CD4-positive, alpha-beta T cell treated with Interleukin-15 for 1 hour (primary cell): ENCODE results near the gene DCP1B.

ENCODE experiments used
- DNase-seq: peaks from one replicate; pipeline ENCODE4 v3.0.0-alpha.2; 2020

DCP1B gene

GRCh38 chr12:2004113-2004929 lies at the start of gene DCP1B:
Gene DCP1B (minus strand): TSS chr12:2004457. CDS start chr12:2004431, 26 bp downstream.
- DNase-seq: peak; percentile 94

- DNase-seq: no peak
Observed at GRCh38 chr12:2053691-2054090, 49.4 kb upstream of the DCP1B start.

DNA sequence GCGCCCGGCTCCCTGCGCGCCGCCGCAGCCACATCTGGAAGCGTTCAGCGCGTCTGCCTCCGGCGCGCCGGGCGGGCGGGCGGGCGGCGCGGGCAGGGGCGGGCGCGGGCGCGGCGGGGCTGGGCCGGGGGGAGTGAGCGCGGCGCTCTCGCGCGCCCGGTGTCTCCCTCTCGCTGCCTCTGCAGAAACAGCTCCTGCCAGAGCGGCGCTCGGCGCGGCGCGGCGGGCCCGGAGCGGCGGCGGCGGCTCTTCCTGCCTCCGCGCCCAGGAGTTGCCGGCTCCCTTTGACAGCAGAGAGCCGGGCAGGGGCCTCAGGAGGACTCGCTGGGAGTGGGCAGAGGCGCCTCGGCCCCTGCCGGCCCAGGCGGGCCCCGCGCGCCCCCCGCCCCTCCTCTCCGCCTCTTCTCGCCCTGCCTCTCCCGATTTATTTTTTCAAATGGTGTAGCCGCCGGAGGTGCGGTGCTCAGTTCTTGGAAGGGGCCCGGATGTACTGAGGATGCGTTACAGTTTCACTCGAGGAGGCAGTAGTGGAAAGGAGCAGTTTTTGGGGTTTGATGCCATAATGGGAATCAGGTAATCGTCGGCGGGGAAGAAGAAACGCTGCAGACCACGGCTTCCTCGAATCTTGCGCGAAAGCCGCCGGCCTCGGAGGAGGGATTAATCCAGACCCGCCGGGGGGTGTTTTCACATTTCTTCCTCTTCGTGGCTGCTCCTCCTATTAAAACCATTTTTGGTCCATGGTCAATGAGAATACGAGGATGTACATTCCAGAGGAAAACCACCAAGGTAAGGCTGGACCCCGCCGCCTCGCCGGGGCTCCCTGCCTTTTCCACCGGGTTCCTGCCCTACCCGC lies 48.8 kb upstream of the DCP1B start, which contains the start of gene CACNA1C:
Gene CACNA1C, plus strand, starts transcription at position 162 of the 853 bp plus-strand sequence. Its CDS starts 576 bp downstream, at position 738.
- no peak for DNase-seq

DNA sequence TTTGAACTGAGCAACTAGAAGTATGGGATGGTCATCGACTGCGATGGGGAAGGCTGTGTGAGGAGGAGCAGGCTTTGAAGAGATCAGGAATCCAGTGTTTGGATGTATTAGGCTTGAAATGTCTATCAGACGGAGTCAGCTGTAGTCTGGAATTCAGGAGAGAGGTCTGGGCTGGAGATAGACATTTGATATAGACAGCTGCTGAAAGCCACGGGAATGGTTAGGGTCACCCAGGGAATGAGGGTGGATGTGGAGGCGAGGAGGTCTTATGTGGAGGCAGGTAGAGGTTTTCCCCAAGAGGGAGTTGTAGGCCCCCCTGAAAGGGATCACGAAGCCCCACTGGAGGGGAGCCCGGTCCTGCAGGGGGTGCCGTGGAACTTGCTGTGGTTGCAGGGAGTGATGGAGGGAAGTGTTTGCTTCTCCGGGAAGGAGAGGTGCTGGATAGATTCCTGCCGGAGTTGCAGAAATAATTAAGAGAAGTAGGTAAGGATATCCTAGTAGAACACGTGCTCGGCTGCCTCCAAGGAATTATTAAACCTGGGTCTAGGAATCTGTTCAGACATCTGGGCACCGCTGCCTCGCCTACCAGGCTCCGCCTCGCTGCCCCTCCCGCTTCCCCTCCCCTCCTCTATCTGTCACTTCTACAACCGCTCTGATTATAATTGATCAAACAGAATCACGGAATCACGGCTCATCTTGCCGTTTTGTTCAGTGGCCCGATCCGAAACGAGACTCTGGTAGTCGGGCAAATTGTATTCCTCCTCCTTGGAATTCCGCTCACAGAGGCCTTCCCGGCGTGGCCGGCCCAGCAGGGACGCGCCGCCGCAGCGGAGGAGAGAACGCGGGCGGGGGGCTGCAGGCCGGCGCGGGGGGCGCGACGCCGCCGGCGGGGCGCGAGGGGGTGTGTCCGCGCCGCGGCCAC lies 47.7 kb upstream of the DCP1B start:
- no peak for DNase-seq

- no peak for DNase-seq
Observed at GRCh38 chr12:2049604-2050540, 45.6 kb upstream of the DCP1B start.

DNA sequence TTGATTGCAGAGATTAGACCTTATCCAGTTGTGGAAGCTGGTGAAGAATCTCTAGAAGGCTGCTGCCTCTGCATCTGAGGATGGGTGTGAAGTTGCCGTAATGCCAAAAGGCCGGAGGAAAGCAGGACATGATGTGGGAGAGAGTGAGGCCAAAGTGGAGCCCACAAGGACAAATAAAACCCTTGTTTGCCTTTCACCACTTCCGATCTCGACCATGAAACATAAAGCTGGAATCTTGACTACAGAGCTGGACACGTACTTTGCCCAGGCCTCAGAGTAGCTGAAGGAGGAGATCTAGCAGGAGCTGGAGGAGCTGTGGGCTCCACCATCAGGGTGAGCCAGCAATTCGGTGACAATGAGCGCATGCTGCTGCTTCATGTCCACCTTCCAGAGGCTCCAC lies 43.5 kb upstream of the DCP1B start:
- DNase-seq: no peak

DNA sequence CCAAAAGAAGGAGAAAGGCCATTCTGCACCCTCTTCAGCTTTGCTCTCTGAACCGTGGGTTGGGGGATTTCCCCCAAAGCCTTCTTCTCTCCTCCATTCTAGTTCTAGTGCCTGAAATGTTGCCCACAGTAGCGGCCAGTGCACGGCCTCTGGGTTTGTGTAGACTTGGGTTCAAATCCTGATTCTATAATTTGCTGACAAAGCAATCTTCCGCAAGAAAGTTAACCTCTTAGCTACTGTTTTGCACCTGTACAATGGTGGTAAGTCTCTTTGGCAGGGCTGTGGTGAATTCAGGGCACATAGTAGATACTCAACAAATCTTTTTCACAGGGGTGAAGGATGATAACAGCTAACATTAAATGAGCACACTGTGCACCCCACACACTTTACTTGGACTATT lies 42.7 kb upstream of the DCP1B start:
- no peak for DNase-seq

DNA sequence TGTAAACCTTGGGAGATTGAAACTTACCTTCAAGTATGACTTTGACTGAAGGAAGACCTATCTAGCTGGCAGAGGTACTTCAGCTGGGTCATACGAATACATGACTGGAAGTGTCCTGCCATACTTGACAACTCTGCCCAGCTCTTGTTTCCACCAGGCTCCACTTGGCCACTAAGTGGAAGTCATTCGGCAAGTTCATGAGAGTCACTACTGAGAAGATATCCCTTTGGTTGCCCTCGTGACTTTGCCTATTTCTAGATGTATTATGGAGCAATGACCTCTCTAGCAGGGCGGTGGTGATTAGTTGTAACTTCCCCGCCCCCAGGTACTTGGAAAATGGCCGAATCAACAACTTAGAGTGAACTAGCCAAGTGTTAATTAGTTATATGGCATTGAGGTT lies 39.9 kb upstream of the DCP1B start:
- DNase-seq: no peak

- no peak for DNase-seq
Observed at GRCh38 chr12:2043054-2043453, 38.8 kb upstream of the DCP1B start.

DNA sequence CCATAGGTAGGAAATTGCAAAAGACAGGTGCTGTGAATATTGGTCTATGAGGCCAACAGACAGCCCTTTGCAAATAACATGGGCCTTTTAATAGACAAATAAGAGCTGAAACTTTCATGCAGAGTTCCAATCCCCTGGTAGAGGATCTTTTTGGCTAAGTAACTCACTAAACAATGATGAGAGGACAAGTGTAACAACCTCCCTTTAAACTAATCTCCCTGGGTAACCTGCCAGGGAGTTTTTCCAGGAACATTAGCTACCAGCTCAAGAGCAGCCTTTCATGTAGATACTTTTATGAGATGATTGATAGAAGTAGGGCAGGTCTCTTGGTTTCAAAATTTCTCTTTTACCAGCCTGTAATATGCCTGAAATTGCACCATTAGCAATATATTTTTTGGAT lies 34.8 kb upstream of the DCP1B start:
- no peak for DNase-seq

- no peak for DNase-seq
Observed at GRCh38 chr12:2035431-2036055, 31.3 kb upstream of the DCP1B start.

DNA sequence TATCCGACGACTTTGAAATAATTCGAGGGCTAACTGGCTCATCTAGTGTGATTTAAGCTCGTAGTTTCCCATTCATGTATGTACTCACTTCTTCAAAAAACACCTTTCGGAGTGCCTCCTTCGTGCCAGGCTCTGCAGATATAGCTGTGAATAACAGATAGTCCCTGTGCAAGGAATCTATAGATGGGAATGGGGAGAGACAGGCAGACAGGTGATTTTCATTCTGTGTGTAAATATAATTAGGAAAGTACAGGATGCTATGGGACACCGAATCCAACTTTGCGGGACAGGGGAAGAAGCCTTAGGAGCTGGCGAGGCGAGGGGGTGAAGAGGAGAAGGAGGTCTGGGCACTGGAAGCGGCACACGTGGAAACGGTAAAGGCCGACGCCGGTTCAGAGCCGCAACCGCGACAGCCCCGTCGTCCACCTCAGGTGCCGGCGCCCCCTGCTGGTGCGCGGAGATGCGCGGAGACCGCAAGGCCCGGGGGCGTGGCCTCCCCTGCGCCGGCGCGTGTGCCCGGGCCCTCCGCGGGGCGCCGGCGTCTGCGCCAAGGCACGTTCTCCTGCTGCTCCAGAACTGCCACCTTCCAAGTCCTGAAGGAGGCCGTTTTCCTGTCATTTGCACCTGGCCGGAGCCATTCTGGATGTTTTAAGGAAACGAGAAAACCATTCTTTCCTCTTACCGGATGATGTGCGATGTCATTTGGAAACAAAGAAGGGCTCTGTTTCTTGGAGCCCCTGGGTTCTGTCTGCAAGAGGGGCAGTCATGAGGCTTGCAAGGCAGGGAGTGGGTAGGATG lies 30.6 kb upstream of the DCP1B start:
- peak; percentile 82 for DNase-seq

- DNase-seq: no peak
Observed at GRCh38 chr12:2032506-2032905, 28.2 kb upstream of the DCP1B start.

GRCh38 chr12:2029851-2030250 lies 25.6 kb upstream of the DCP1B start:
- no peak for DNase-seq

DNA sequence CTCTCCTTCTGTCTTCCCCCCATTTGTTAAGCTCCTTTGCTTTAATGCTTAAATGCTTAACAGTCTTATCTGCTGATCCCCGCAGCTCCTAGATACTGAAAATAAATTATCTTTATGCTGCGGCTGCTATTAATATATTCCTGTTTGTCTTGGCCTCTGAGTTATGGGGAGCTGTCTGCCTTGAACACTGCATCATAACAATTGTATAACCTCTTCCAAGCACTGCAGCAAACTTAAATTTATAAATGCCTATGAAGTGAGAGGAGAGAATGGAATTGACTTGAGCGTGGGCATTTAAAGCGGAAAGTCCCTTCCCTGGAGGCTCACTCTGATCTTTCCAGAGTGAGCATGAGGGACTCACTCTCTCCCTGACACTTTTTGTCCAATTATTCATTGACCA lies 23.1 kb upstream of the DCP1B start:
- DNase-seq: no peak

DNA sequence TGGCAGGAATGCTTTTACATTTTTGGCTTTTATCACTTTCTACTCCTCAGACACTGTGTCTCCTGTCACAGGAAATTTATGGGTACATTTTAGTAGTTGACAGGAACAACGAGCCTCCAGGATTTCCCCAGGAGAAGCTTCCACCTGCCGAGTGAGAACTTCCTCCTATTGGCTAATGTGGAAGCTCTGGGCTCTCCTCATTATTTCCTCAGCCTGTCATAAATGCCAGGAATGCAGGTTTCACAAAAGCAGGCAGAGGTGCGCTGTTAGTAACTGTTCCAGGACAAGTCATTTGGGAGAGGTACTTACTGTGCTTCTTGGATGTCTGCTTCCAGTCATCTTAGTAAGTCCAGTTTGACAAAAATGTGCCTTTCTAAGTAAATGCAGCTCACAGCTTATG lies 19.1 kb upstream of the DCP1B start:
- no peak for DNase-seq

DNA sequence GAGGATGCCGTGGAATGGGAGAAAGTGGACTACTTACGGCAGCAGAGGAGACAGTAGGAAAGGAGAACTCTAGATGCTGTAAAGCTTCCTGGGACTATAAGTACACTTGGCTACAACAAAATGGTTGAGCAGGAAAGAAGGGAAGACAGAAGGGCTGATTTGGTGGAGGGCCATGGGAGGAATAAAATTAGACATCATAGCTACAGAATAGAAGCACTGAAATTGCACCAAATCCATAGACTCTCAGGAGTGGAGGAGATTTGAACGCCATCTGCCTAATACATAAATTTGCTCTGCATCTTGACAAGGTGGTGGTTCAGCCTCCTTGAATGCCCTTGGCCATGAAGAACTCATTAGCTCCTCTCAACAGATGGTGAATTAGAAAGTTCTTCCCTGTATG lies 16.3 kb upstream of the DCP1B start:
- DNase-seq: no peak

- no peak for DNase-seq
Observed at GRCh38 chr12:2019126-2019525, 14.9 kb upstream of the DCP1B start.

DNA sequence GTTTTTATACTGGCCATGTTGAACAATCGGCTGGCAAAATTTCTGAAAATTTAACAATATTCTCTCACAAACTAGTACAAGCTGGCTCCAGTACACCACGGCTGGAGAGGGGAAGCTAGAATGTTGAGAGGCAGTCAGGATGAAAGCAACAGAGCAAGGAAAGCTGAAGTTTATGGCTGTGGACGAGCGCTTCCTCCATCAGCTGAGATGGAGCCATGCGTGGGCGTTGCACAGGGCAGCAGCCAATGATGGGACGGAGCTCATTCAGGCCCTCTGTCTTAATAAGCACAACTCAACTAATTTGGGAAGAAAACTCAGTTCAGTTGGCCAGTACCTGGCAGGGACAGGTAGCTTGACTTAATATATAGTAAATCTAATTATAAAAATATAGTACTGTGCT lies 14.1 kb upstream of the DCP1B start:
- no peak for DNase-seq
